GM12864 (cell line): Measurements from ENCODE around the gene OR6C6.

ENCODE experiments used
- DNase-seq: peaks from one replicate; pipeline ENCODE4 v3.0.0-alpha.2; 2011; ENCODE audit warnings: low read depth
- H3K4me3 ChIP-seq: 2 replicates; pipeline ENCODE4 v1.5.1; 2011; ENCODE audit warnings: mild to moderate bottlenecking, low read depth, low read length, control low read depth
- TF ChIP-seq, protein P1 (sequence below): IDR thresholded peaks from 2 replicates; pipeline ENCODE4 v1.5.1; 2011; ENCODE audit warnings: low read depth, mild to moderate bottlenecking, moderate library complexity, low read length, control low read depth, inconsistent platforms; ENCODE audit errors: missing control alignments

The OR6C6 gene

DNA sequence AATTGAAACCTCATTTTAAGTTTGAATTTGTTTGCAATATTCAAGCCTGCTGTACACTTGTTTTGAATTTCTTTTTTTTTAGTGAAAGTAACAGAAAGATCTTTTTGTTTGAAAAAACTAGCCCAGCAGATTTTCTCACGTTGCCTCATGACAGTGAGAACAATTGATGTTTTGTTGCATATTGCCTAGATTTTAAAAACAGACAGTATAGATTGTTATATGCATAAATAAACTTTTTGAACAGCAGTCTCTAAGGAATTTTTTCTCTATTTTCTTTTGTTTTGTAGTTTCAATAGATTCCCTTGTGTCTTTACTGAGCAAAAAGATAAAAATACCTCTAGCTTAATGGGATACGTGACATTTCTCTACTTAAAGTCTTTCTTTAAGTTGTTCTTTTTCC is 15.4 kb downstream of the OR6C6 start:
- H3K4me3 ChIP-seq, result no peak overlapping the region
- DNase-seq, result no peak
- TF ChIP-seq, protein P1, sequence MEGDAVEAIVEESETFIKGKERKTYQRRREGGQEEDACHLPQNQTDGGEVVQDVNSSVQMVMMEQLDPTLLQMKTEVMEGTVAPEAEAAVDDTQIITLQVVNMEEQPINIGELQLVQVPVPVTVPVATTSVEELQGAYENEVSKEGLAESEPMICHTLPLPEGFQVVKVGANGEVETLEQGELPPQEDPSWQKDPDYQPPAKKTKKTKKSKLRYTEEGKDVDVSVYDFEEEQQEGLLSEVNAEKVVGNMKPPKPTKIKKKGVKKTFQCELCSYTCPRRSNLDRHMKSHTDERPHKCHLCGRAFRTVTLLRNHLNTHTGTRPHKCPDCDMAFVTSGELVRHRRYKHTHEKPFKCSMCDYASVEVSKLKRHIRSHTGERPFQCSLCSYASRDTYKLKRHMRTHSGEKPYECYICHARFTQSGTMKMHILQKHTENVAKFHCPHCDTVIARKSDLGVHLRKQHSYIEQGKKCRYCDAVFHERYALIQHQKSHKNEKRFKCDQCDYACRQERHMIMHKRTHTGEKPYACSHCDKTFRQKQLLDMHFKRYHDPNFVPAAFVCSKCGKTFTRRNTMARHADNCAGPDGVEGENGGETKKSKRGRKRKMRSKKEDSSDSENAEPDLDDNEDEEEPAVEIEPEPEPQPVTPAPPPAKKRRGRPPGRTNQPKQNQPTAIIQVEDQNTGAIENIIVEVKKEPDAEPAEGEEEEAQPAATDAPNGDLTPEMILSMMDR, result no peak

DNA sequence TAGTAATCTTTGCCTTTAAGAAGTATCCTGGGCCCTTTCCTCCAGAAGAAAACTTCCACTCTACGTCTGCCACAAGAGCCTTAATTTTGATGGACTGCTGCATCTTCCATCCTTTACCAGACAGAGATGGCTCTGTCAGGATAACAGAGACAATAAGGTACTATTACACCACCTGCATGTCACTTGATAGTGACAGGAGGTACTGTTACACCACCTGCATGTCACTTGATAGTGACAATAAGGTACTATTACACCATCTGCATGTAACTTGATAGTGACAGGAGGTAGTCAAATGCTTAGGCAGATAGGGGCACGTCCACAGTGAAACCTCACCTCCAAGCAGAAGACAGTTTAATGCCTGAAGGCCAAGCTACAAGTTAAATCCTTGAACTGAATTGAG is 38.1 kb downstream of the OR6C6 start:
- DNase-seq, result no peak
- no peak overlapping the region for H3K4me3 ChIP-seq
- TF ChIP-seq, protein P1, result no peak

DNA sequence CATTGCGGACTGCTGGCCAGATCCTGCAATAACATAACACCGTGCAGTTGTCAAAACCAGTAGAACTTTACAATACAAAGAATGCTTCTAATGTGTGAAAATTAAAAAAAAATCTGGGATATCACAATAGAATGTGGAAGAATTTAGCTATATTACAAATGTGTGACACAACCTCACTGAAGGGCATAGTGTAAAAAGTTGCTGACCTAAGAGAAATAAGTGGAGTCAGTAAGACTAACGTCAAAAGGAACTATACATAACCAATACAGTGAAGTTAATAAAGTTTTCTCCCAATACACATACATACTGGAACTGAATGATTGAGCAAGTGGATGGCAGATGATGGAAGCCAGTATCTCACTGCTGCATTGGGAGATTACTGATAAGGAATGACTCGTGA is 39.5 kb downstream of the OR6C6 start:
- no peak overlapping the region for H3K4me3 ChIP-seq
- no peak for DNase-seq
- TF ChIP-seq, protein P1, result no peak

DNA sequence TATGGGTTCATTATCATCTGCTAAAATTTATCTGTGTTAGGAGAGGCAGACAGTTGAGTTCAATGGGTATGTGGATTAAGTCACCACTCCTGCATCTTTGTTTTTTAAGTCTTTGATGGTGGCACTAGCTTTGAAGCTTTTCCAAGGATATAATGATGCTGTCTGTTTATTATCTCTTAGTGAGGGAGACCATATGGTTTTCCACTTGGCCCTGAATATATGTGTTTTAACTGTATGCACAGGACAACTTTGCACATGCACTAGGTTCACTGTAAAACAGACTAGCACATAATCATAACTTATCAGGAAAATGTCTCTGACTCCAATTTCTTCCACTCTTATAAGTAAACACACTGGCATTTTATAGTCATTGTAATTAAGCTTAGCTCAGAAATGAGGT is 43.1 kb downstream of the OR6C6 start:
- no peak overlapping the region for H3K4me3 ChIP-seq
- TF ChIP-seq, protein P1, result no peak
- no peak for DNase-seq

DNA sequence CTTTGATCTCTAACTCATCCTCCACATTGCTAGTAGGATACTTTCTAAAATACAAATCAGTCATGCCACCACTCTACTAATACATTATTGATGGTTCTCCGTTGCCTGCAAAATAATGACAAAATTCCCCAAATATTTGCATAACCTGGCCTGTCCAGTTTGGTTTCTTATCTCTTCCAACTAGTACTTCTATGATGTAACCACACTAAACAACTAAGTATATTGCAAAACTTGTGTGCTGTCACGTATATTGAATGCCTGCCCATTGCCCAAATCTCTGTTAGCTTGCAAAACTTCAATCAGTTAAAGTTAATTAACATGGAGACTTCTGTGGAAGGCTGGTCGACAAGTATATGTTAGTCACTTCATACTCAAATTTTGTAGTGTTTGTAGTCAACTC is 45.4 kb downstream of the OR6C6 start:
- no peak for DNase-seq
- TF ChIP-seq, protein P1, result no peak
- no peak overlapping the region for H3K4me3 ChIP-seq

DNA sequence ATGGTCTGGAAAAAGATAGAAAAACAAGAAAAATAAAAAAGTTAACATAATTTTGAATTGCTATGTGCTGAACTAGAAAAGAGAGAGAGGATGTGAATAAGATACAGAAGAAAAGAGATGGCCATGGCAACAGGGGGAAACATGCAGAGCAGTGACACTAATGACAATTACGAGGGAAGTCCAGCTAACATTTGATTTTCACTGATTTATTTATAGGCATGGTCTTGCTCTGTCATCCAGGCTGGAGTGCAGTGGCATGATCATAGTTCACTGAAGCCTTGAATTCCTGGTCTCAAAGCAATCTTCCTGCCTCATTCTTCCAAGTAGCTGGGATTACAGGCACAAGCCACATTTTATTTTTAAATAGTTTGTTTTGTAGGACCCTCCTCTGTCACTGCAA is 50.2 kb downstream of the OR6C6 start:
- no peak for DNase-seq
- H3K4me3 ChIP-seq, result no peak overlapping the region
- TF ChIP-seq, protein P1, result no peak

DNA sequence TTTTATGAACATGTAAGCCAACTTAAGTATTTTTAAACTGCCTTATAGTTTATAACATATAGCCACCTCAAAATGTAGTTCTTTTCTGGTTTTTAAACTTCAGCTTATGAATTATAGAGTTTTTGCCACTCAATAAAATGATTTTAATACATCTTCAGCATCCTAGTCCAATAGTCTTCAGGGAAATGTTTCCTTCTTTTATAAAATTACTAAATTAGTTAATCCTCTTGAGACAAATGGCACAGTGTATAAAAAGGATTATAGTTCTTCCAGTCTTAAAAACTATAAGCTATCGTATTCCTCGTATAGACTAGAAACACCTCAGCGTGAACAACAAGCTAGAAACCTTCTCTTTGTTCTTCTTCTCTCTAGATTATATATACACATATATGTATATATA is 52.1 kb downstream of the OR6C6 start, which contains the start of gene OR6C74:
TSS of gene OR6C74 (plus strand) at position 301 of the 400 bp plus-strand sequence. CDS start 2,679 bp downstream, outside the sequence.
- no peak within 1 kb of the TSS for H3K4me3 ChIP-seq
- no peak for DNase-seq
- TF ChIP-seq, protein P1, result no peak
